GM18867 (cell line): ENCODE measurements around the gene SMC1B.
"Not testable (repeated sequence)": the region's sequence is repeated elsewhere in the genome, so short reads cannot be mapped to it uniquely, and the experiment has no call there.

Experiments
- ATAC-seq: cut with Tn5 transposase; IDR thresholded peaks from one replicate; pipeline ENCODE4 v1.9.1; 2021; ENCODE audit warnings: mild to moderate bottlenecking, moderate library complexity; ENCODE audit not compliant: unreplicated experiment

SMC1B gene

GRCh38 chr22:45413368-45414211 is at the start of gene SMC1B, which contains the start of gene RIBC2:
Gene SMC1B (minus strand): TSS chr22:45413599. CDS start chr22:45413567, 32 bp downstream.
Gene RIBC2 (plus strand): TSS chr22:45413693. CDS start chr22:45413887, 194 bp downstream.
- ATAC-seq: no peak

- ATAC-seq: no peak
Observed at GRCh38 chr22:45462034-45462655, 48.7 kb upstream of the SMC1B start.

DNA sequence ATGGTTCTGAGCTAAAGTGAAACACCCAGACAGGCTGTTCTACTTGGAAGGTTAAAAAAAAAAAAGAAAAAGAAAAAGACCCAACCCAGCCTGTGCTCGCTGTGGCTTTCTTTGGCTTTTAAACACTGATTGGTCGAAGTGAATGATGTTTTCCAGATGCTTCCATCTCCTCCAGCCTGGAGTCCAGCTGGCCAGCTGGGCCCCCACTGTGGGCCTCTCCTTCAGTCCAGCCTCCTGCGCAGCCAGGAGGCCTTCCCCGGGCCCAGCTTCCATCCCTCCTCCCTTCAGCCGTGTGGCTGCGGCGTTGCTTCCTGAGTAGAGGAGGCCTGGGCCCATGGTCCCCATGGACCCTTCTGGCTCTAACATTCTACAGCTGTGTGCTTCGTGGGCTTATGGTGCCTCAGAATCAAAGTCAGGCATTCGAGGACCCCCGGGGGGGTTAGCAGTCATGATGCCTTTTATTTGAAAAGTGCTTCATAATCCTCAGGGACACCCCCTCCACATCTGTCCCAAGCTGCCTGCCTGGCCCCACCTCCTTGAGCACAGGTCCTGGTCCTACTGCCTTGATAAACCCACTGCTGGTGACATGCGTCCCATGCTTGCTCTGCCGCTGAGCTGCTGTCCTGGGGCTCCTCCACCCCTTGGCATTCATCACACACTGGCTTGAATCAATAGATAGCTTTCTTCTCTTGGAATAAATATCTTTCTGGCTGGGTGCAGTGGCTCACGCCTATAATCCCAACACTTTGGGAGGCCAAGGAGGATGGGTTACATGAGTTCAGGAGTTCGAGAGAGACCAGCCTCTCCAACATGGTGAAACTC is 47.1 kb upstream of the SMC1B start:
- no peak for ATAC-seq

GRCh38 chr22:45459235-45459634 is 45.8 kb upstream of the SMC1B start:
- no peak for ATAC-seq

- no peak for ATAC-seq
Observed at GRCh38 chr22:45458532-45458931, 45.1 kb upstream of the SMC1B start.

- ATAC-seq: no peak
Observed at GRCh38 chr22:45456811-45457210, 43.4 kb upstream of the SMC1B start.

GRCh38 chr22:45455621-45456020 is 42.2 kb upstream of the SMC1B start:
- no peak for ATAC-seq

- ATAC-seq: no peak
Observed at GRCh38 chr22:45455212-45455611, 41.8 kb upstream of the SMC1B start.

- no peak for ATAC-seq
Observed at GRCh38 chr22:45454275-45454674, 40.9 kb upstream of the SMC1B start.

DNA sequence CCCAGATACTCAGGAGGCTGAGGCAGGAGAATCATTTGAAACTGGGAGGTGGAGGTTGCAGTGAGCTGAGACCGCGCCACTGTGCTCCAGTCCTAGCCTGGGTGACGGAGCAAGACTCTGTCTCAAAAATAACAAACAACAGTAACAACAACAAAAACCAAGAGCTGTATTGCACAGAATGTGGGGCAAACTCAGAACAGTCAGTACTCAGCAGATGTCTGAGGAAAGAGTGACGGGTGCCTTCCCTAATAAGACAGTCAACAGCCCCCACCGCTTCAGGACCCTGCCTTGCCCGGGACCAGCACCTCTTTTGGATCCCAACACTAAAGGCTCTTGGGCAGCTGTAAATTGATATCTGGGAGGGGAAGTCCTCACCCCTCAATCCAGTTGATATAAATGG is 40.4 kb upstream of the SMC1B start:
- no peak for ATAC-seq

DNA sequence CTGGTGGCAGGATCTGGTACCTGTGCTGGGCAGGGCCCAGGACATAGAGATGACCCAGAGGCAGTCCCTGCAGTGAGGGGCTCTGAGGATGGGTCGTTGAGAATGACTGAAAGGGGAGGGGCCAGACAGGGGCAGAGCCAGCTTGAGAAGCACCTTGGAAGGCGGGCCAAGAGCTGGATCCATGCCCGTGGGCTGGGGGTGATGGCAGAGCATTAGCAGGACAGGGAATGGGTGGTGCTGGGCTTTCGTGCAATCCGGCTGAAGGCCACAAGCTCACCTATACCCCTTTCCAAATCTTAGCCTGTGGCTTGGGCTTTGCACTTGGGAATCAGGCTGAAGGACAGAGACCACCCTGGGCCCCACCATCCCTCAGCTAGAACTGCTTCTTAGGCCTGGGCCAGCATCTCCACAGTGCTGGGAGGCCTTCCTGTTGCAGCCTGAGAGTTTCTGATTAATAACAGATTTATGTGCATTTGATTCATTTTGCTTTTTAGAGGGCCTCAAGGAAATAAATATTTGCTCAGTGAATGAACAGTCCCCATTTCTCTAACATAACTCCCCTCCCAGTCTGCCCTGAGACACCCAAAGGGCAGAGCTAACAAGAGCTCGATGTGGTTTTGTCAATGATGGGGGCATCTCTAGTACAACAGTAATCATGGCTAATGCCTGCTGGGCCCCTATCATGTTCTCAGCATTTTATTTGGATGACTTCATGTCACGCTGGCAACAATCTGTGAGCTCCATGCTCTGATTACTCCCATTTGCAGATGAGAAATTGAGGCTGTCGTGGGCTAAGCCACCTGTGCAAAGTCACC is 39.4 kb upstream of the SMC1B start:
- ATAC-seq: no peak

DNA sequence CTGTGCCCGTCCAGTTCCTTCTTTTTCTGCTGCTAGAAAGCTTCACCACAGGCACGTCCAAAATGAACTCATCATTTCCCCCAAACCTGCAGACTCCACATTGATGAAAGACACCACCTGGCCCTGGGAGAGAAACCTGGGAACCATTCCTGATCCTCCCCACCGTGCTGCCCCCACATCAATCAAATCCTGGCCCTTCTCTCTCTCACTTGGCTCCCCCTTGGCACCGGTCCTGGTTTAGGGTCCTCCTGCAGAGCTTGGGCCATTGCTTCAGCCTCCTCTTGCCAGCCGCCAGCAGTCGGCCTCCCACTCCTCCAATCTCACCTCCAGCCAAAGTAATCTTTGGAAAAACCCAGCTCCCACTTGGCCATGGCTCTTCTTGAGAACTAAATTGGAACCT is 38.6 kb upstream of the SMC1B start:
- ATAC-seq: no peak

DNA sequence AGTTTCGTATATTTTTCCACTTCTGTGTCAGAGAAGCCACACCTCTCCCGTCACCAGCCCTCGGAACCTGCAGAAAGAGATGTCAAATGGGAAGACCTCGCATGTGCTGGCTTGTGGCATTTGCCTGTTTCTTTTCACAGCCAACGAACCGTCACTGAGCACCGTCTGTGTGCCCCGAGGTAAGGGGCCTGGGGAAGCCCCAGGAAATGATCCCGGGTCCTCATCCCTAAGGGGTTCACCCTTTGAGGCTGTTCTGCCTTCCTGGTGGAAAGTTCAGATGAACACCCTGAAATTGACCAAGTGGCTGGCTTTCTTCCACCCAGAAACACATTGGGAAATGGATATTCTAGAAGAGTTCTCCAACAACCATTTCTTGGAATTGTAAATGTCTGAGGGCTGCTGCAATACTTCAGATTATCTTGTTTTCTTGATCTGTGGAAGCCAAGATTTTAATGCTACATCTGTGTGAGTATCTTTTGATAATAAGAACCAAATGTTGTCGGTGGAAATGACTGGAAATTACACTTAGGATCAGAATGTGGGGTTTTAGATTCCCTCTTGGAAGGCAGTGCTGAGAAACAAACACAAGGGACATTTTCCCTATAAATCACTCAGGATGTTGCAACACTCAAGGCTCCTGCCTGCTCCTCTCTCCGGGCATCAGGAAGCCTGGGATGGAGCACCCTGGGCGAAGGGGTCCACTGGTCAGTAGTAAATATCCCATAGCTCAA is 37.7 kb upstream of the SMC1B start:
- ATAC-seq: no peak

GRCh38 chr22:45450101-45450785 is 36.8 kb upstream of the SMC1B start:
- no peak for ATAC-seq

- ATAC-seq: not testable (repeated sequence)
Observed at GRCh38 chr22:45449442-45449841, 36.0 kb upstream of the SMC1B start.

DNA sequence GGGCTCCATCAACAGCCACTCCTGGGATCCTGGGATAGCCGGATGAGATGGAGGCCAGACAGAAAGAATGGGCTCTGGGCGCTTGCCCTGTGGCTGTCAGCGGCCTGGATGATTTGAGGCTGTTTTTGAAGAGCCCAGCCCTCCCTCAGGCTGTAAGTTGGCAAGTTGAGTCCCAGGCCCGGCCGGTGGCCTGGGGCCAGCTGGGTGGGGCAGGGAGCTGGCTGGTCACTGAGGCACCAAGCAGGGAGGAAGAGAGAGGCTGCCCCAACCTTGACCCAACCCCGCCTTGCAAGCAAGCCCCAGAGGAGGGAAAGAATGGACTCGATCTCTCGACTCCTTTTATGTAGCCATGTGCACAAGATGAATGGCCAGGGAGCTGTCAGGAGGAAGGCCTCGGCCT is 35.0 kb upstream of the SMC1B start:
- no peak for ATAC-seq

DNA sequence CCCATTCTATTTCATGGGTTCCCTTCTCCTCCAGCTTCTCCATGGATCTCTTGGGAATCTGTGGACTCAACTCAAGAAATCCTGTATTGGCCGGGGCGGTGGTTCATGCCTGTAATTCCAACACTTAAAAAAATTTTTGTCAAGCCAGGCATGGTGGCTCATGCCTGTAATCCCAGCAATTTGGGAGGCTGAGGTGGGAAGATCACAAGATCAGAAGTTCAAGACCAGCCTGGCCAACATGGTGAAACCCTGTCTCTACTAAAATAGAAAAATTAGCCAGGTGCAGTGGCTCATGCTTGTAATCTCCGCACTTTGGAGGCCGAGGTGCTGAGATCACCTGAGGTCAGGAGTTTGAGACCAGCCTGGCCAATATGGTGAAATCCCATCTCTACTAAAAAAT is 34.2 kb upstream of the SMC1B start:
- ATAC-seq: not testable (repeated sequence)

- ATAC-seq: no peak
Observed at GRCh38 chr22:45446216-45446615, 32.8 kb upstream of the SMC1B start.

GRCh38 chr22:45445031-45445710 is 31.8 kb upstream of the SMC1B start:
- ATAC-seq: no peak
